Measurements from ENCODE around the gene RAI2. TPM values are rescaled to one million over a fixed set of nuclear protein-coding genes. Genes with fewer than 3 reads are reported as not detected.
A peak's percentile ranks its signal among the peaks of the same experiment; 100 is the strongest.

The RAI2 gene
- total RNA-seq = 10 to 100 TPM; 17.3 to 20.6 TPM
- polyA plus RNA-seq (ENCODE audit: insufficient read length in 6 of 6) = 10 to 100 TPM; 14.9 to 18.4 (median 16.0) TPM
- long read RNA-seq, donor 1, partial matches to known transcripts = 0 of 15 reads
- long read RNA-seq, donor 1, other reads (novel, unspliced or antisense) = 9 of 15 reads
- long read RNA-seq, donor 2, partial matches to known transcripts = 0 of 12 reads
- long read RNA-seq, donor 2, other reads (novel, unspliced or antisense) = 10 of 12 reads
- long read RNA-seq, donor 3, partial matches to known transcripts = 0 of 3 reads
- long read RNA-seq, donor 3, other reads (novel, unspliced or antisense) = 0 of 3 reads
- long read RNA-seq, donor 4, partial matches to known transcripts = 0 of 5 reads
- long read RNA-seq, donor 4, other reads (novel, unspliced or antisense) = 4 of 5 reads
- long read RNA-seq, donor 5, partial matches to known transcripts = 0 of 8 reads
- long read RNA-seq, donor 5, other reads (novel, unspliced or antisense) = 5 of 8 reads
- long read RNA-seq, donor 6, partial matches to known transcripts = 0 of 2 reads
- long read RNA-seq, donor 6, other reads (novel, unspliced or antisense) = 0 of 2 reads
- long read RNA-seq, donor 7, partial matches to known transcripts = 0 of 1 reads
- long read RNA-seq, donor 7, other reads (novel, unspliced or antisense) = 0 of 1 reads
- long read RNA-seq, donor 8, partial matches to known transcripts = 0 of 1 reads
- long read RNA-seq, donor 8, other reads (novel, unspliced or antisense) = 0 of 1 reads
- long read RNA-seq, donor 9 = 0 reads
- long read RNA-seq, donor 10, partial matches to known transcripts = 0 of 1 reads
- long read RNA-seq, donor 10, other reads (novel, unspliced or antisense) = 1 of 1 reads
- long read RNA-seq, donor 11, partial matches to known transcripts = 0 of 1 reads
- long read RNA-seq, donor 11, other reads (novel, unspliced or antisense) = 0 of 1 reads
- long read RNA-seq, donor 12, partial matches to known transcripts = 0 of 4 reads
- long read RNA-seq, donor 12, other reads (novel, unspliced or antisense) = 0 of 4 reads

- DNase-seq = peak in 2 of 4 donors; percentile 37 to 71
Observed at GRCh38 chrX:17860811-17861488, at the start of gene RAI2. Gene RAI2, minus strand, starts transcription at chrX:17861298. Its CDS starts 59,288 bp downstream, at chrX:17802010.

GRCh38 chrX:17888421-17888820 lies 27.3 kb upstream of the RAI2 start:
- no peak overlapping the region for H3K4me3 ChIP-seq
- no peaks in the 10 kb centered on the region for H3K4me1 ChIP-seq
- peaks cover 0 to 3% of the 10 kb centered on the region in 2 donors for H3K27me3 ChIP-seq
- no peak for DNase-seq
- no peak overlapping the region for H3K27ac ChIP-seq
- no peak for TF ChIP-seq CTCF (IDR thresholded peaks at IDR 0.05)
- H3K36me3 ChIP-seq = no peaks in the 10 kb centered on the region
- intact Hi-C loops (cut with DNase I) = no loop called here
- no peaks in the 10 kb centered on the region for H3K9me3 ChIP-seq
- no peak for ATAC-seq

More at GRCh38 chrX:17860811-17861488, at the start of gene RAI2:
- Histone ChIP-seq H3K9me3 (no peaks in the 10 kb centered on the region), H3K27ac (peak within 1 kb of the TSS; percentile 59 to 73), H3K4me3 (peak within 1 kb of the TSS; percentile 37 to 49), H3K27me3 (peaks cover 4 to 40% of the 10 kb centered on the region in 2 donors), H3K4me1 (no peaks in the 10 kb centered on the region), H3K36me3 (no peaks in the 10 kb centered on the region)
- peak; percentile 64 for ATAC-seq
- no peak for TF ChIP-seq CTCF (IDR thresholded peaks at IDR 0.05)
- intact Hi-C loops (cut with DNase I) = no loop called here

DNA sequence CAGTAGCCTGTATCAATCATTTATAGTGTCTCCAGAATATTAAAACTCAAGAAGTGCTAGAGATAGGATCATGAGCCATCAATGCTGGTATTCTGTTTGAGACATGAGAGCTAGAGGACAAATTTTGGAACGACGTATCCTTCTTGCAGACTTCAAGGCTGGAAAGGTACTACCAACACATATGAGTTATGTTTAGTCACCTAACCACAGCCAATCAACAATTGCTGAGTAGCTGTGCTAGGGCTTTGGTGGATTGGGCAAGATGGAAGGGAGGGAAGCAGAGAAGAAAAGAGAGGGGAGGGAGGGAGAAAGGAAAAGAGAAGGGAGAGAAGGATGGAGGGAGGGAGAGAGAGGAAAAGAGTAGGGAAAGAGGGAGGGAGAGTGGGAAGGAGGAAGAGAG lies 21.6 kb upstream of the RAI2 start:
- intact Hi-C loops (cut with DNase I) = no loop called here
- H3K36me3 ChIP-seq = no peaks in the 10 kb centered on the region
- no peak for TF ChIP-seq CTCF (IDR thresholded peaks at IDR 0.05)
- DNase-seq = no peak
- no peak for ATAC-seq
- H3K4me1 ChIP-seq = no peaks in the 10 kb centered on the region
- no peaks in the 10 kb centered on the region for H3K9me3 ChIP-seq
- H3K27me3 ChIP-seq = peaks cover 0 to 3% of the 10 kb centered on the region in 2 donors
- no peak overlapping the region for H3K4me3 ChIP-seq
- H3K27ac ChIP-seq = no peak overlapping the region

GRCh38 chrX:17878028-17878670 lies 17.1 kb upstream of the RAI2 start:
- no peak for ATAC-seq
- Histone ChIP-seq H3K27me3 (no peaks in the 10 kb centered on the region), H3K4me1 (no peaks in the 10 kb centered on the region), H3K9me3 (no peaks in the 10 kb centered on the region), H3K4me3 (no peak overlapping the region), H3K27ac (no peak overlapping the region), H3K36me3 (no peaks in the 10 kb centered on the region)
- DNase-seq = no peak
- no peak for TF ChIP-seq CTCF (IDR thresholded peaks at IDR 0.05)
- intact Hi-C loops (cut with DNase I) = no loop called here

All from left lung (tissue), 14 donors.